Peyer's patch (tissue), 4 donors: ENCODE measurements around the gene ULK2.

Experiments
- POLR2A ChIP-seq, 2 donors: fragments of 450-650 bp; IDR thresholded peaks; one replicate each; pipeline ENCODE4 v1.5.1; 2017; ENCODE audit warnings: antibody characterized with exemption in 2 of 2, mild to moderate bottlenecking in 2 of 2, moderate library complexity in 2 of 2
- TF ChIP-seq, protein P1 (sequence below), 6 experiments: fragments of 450-650 bp in 4 of 6; fragments of 200-600 bp in 2 of 6; sonication (generic) in 1 of 6; IDR thresholded peaks; one replicate each; pipeline ENCODE4 v1.5.1; 2017 to 2019; ENCODE audit warnings: antibody characterized with exemption in 6 of 6, mild to moderate bottlenecking in 3 of 6, moderate library complexity in 1 of 6

DNA sequence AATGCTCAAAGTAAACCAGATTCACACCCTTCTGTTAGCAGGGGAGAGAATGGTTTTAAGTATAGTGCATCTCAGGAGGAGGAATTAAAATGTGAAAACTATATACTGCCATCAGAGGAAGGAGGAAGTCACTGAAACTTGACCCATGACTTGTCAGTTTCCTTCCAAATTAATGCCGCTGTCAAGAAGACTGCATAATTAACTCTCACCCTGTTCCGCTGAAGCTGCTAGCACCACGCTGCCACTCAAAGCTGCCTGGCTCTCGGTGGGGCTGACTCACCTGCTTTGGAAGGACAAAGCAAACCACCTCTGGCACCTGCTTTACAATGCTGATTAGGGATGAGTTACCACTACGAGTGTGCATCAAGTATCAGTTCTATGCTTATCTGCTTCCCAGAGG is 37.8 kb upstream of the ULK2 start:
- TF ChIP-seq, protein P1, sequence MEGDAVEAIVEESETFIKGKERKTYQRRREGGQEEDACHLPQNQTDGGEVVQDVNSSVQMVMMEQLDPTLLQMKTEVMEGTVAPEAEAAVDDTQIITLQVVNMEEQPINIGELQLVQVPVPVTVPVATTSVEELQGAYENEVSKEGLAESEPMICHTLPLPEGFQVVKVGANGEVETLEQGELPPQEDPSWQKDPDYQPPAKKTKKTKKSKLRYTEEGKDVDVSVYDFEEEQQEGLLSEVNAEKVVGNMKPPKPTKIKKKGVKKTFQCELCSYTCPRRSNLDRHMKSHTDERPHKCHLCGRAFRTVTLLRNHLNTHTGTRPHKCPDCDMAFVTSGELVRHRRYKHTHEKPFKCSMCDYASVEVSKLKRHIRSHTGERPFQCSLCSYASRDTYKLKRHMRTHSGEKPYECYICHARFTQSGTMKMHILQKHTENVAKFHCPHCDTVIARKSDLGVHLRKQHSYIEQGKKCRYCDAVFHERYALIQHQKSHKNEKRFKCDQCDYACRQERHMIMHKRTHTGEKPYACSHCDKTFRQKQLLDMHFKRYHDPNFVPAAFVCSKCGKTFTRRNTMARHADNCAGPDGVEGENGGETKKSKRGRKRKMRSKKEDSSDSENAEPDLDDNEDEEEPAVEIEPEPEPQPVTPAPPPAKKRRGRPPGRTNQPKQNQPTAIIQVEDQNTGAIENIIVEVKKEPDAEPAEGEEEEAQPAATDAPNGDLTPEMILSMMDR (IDR thresholded peaks at IDR 0.05): no peak
- no peak for TF ChIP-seq POLR2A (IDR thresholded peaks at IDR 0.05)
